T-helper 1 cell (primary cell): ENCODE measurements around the gene BLCAP.
"Not testable (repeated sequence)": the region's sequence is repeated elsewhere in the genome, so short reads cannot be mapped to it uniquely, and the experiment has no call there.

Experiments used
- DNase-seq, 5 donors: peaks; one replicate each; pipeline ENCODE4 v3.0.0-alpha.2; 2012 to 2020

Gene BLCAP

DNA sequence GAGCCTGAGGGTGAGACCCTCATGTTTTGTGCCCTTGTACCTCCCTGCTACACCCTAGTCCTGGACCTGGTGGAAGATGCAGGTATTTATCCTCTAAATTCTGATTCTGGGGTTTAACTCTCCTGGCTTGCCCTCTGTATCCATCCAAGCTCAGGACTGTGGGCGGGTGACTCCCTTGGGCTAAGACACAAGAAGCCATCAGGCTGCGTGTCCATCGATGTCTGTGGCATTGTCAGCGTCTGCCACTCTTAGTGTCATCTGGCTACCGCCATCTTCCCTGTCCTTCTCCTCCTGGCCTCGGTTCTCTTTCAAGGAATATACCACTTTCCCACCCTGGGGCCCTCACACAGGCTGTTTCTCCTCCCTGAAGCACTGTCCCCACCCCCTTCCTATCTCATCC lies 28.9 kb upstream of the BLCAP start:
- no peak for DNase-seq

DNA sequence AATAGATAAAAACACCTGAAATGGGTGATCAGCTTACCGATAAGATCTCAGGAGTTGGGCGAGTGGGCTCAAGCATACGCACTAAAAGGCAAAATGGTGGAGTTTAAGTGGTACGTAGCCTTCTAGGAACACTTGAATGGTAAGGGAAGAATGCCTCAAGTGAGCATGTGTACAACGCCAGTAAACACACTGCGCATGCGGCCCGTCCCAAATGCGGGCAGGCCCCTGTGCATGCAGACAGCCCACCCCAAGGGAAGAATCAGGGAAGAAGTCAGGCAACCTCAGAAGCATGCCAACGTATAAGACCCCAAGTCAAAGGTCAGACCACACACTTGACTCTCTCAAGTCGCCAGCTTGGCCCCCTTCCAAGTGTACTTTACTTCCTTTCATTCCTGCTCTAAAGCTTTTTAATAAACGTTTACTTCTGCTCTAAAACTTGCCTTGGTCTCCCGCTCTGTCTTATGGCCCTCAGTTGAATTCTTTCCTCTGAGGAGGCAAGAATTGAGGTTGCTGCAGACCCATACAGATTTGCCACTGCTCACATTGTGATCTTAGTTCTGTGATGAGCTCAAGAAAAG lies 27.1 kb upstream of the BLCAP start:
- DNase-seq = not testable (repeated sequence)

DNA sequence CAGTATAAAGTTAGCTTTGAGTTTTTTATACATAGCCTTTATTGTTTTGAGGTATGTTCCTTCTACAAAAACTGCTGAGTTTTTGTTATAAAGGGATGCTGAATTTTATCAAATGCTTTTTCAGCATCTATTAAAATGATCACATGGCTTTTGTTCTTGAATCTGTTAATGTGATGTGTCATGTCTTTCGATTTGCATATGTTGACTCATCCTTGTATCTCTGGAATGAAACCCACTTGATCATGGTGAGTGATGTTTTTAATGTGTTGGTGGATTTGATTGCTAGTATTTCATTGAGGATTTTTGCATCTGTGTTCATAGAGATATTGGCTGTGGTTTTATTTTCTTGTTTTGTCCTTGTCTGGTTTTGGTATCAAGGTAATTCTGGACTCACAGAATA lies 24.7 kb upstream of the BLCAP start:
- DNase-seq = no peak

DNA sequence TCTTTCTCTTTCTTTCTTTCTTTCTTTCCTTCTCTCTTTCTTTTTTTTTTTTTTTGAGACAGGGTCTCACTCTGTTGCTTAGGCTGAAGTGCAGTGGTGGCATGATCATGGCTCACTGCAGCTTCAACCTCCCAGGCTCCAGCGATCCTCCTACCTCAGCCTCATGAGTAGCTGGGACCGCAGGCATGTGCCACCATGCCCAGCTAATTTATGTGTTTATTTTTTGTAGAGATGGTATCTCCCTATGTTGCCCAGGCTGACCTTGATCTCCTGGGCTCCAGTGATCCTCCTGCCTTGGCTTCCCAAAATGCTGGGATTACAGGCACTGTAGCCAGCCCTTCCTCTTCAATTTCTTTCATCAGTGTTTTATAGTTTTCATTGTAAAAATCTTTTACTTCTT lies 24.0 kb upstream of the BLCAP start:
- DNase-seq = not testable (repeated sequence)

DNA sequence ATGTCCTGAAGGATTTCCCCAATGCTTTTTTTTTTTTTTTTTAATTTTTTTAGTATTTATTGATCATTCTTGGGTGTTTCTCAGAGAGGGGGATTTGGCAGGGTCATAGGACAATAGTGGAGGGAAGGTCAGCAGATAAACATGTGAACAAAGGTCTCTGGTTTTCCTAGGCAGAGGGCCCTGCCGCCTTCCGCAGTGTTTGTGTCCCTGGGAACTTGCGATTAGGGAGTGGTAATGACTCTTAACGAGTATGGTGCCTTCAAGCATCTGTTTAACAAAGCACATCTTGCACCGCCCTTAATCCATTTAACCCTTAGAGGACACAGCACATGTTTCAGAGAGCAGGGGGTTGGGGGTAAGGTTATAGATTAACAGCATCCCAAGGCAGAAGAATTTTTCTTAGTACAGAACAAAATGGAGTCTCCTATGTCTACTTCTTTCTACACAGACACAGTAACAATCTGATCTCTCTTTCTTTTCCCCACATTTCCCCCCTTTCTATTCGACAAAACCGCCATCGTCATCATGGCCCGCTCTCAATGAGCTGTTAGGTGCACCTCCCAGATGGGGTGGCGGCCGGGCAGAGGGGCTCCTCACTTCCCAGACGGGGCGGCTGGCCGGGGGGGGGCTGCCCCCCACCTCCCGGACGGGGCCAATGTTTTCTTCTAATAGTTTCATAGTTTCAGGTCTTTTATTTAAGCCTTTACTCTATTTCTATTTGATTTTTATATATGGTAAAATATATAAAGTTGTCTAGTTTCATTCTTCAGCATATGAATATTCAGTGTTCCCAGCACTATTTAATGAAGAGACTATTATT lies 22.6 kb upstream of the BLCAP start:
- DNase-seq = not testable (repeated sequence)

DNA sequence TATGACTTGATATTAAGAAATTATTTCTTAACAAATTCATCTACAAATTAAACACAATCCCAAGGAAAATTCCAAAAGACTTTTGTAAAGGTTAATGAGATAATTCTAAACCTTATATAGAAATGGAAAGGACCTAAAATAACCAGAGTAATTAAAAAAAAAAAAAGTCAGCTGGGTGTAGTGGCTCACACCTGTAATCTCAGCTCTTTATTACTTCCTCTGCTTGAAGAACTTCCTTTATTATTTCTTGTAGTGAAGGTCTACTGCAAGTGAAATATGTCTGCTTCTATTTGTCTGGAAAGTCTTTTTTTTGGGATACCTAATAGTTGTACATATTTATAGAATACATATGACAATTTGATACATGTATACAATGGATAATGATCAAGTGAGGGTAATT lies 20.2 kb upstream of the BLCAP start:
- DNase-seq = no peak

DNA sequence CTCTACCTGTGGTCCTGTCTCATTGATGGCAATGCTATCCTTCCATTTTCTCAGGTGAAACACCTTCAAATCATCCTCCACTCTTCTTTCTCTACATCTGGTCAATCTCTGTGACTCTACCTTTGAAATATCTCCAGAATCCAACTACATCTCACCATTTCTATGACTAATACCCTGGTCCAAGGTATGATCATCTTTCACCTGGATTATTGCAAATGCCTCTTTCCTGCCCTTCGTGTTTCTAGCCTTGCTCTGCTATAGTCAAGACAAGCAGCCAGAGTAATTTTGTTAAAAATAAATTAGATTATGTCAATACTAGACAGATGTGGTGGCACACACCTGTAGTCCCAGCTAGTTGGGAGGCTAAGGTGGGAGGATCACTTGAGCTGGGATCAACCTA lies 17.8 kb upstream of the BLCAP start:
- DNase-seq = no peak

DNA sequence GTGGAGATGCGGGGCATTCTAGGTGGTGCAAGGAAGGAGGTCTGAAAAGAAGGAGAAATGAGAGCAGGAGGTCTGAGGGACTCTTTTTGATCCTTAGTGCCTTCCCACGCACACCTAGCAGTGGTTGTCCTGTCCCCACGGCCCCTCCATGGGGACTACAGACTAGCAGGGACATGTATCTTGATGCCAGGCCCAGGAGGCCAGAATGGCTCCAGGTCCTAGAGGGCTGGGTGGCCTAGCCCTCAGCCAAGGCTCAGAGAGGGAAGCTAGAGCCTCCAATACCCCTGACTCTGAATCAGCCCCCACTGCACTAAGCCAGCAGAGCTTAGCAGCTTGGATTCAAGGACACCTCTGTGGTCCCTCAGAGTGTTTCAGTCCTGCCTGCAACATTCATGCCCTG lies 16.7 kb upstream of the BLCAP start:
- no peak for DNase-seq

DNA sequence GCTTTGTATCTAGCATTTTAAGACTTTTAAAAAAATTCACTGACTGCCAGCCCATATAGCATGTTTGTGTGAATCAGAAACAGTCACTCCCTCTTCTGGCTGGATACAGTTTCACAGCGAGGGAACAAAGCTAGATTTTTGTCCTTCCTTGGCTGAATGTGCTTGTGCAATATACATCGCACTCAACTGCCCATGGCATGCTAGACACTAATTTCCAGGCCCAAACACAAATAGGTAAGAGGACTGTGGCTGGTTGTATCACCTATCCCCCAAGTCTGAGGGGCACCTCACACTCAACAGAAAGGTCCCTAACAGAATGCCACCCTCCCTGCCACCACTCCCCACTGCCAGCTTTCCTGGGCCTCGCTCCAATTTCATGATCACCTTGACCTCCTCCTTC lies 16.2 kb upstream of the BLCAP start:
- DNase-seq = no peak

DNA sequence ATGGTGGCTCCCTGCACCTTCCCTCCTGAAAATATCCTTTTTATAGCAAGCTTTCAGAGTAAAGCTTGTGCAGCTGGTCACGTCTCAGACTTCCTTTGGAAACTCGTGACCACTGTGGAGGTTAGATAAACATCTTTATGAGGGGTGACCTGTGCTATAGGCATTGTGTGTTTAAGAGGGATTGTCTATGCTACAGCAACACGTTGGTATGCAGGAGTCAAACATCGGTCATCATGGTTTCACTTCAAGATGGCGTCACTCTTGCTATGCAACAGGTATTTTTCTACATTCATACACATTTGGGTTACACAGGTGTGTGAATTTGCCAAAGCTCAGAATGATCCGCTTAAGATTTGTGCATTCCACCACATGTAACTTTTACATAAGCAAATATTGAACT lies 14.6 kb upstream of the BLCAP start:
- no peak for DNase-seq

DNA sequence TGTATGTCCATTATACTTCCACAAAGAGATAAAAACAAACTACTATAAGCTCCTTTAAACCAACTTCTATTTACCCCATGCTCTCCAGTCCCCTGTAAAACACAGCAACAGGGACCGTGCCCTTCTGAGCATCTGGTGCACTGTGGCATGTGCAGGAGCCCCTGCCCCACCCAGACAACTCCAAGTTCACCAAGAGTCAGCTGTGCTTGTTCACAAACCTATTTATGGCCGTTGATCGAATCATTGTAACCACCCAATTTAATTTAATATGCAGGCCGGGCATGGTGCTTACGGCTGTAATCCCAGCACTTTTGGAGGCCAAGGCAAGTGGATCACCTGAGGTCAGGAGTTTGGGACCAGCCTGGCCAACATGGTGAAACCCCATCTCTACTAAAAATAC lies 13.7 kb upstream of the BLCAP start:
- no peak for DNase-seq

DNA sequence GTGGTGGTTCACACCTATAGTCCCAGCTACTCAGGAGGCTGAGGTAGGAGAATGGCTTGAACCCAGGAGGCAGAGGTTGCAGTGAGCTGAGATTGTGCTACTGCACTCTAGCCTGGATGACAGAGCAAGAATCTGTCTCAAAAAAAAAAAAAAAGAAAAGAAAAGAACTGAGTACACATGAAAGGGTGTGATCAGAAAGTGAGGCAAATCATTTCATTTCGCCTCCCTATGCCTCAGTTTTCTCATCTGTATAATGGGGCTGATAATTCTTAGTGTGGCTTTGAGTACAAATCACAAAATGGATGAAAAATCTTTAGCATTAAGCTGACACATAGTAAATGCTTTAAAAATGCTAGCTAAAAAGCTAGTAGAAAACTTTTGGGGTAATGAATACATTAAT lies 13.2 kb upstream of the BLCAP start:
- DNase-seq = not testable (repeated sequence)

DNA sequence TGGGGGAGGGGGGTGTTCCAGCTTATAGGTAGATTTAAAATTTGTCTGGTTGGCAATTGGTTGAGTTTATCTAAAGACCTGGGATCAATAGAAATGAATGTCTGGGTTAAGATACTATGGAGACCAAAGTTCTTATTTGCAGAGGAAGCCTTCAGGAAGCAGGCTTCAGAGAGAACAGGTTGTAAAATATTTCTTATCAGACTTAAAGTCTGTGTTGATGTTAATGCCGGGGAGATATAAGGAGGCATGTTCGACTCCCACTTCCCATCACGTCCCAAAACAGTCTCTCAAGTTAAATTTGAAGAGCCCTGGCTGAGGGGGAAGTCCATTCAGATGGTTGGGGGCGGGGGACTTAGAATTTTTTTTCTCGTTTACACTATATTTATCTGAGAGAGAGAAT lies 12.3 kb upstream of the BLCAP start:
- no peak for DNase-seq

DNA sequence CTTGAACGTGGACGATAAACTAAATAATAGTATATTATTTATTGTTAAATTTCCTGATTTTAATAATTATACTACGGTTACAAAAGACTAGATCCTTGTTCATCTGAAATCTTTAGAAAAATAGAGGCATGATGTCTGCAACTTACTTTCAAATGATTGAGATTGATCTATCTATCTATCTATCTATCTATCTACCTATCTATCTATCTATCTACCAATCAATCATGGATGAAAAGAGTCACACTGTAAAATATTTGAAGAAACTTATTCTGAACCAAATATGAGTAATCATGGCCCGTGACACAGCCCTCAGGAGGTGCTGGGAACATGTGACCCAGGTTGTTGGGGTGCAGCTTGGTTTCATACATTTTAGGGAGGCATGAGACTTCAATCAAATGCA lies 11.7 kb upstream of the BLCAP start:
- DNase-seq = no peak

DNA sequence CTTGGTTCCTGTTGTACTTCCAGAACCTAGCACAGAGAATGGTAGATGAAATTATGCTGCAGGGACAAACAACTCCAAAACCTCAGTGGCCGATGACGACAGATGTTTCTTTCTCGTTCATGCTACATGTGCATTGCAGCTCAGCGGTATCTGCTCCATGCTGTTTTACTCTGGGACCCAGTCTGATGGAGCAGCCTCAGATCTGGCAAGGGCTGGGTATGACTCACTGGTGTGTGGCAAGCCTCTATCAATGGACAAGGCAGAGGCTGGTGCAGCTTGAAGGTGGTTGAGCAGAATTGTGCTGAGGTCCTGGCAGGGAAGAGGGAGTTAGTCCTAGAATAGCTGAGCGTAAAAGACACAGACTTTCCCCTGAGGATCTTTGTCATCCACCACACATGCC lies 10.3 kb upstream of the BLCAP start:
- no peak for DNase-seq

DNA sequence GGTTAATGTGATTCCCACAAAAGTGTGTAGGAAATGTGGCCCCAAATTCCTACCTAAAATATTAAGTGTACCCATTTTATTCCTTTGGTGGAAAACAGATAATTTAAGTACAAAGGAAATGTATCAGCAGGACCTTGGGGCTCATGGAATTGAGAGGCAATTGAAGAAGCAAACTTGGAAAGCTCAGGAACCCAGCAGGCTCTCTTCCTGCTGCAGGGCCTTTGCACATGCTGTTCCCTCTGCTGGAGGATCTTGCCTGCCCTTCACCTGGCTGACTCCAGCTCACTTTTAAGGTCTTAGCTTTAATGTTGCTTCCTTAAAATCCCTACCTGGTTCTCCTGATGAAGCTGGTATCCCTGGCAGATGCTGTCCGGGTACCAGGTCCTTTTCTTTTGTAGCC lies 9.8 kb upstream of the BLCAP start:
- DNase-seq = no peak

DNA sequence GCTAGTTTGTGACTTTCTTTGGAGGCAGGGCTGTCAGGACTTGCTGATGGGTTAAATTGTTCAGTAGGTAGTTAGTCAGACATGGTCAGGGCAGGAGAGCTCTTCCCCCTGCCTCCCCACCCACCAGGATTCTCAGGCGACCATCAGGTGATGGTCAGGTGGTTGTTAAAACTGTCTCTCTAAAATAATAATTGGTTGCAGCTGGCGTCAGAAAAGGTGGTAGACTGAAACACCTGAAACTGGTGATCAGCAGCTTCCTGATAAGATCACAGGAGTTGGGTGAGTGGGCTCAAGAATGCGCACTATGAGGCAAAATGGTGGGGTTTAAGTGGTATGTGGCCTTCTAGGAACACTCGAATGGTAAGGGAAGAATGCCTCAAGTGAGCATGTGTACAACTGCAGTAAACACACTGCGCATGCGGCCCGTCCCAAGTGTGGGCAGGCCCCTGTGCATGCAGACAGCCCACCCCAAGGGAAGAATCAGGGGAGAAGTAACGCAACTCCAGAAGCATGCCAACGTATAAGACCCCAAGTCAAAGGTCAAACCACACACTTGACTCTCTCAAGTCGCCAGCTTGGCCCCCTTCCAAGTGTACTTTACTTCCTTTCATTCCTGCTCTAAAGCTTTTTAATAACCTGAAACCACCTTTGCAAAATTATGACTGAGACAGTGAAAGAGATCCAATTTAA lies 7.9 kb upstream of the BLCAP start:
- DNase-seq = no peak

DNA sequence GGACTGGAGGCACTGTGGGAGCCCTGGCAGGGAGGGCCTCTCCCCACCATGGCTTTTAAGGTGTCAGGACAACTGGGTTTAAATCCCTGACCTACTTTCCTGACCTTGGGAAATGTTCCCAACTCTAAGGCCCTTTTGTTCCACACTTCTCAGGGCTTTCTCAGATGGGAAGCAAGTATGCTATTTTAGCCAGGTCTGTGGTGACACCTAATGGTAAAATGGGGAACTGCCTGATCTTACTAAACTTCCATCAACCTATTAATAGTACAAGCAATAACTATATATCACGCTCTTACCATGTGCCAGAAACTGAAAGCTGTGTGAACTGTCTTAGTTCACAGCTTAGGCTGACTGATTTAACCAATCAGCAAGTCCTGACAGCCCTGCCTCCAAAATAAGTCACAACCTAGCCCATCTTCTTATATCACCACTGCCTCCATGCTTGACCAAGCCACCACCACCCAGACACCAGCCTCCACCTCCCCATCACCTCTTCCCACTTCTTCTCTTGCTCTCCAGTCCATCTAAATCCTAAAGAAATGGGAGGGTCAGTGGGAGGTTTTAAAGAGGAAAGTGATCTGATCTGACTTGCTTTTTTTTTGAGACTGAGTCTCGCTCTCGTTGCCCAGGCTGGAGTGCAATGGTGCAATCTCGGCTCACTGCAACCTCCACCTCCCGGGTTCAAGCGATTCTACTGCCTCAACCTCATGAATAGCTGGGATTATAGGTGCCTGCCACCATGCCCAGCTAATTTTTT lies 6.9 kb upstream of the BLCAP start:
- DNase-seq = peak in 3 of 5 donors; percentile 29 to 57 (median 51)

DNA sequence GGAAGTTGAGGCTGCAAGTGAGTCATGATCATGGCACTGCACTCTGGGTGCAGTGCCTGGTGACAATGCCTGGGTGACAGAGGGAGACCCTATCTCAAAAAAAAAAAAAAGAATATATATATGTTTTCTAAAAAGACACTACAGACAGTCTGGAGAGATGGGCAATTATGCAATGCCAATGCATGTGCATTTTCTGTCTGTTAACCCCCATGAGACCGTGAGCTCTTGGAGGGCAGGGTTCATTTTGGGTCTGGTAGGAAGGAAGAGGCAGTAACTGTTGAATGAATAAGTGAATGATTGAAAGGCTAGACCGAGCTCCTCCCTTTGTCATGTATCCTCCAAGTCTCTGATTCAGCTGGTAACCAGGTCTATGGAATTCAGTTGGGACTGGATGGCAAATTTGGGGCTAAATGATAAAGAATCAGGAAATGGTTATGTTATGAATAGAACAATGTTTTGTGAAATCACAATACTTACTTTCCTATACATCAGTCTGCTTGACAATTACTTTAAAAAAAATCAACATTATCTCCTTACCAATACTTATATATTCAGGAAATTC lies 5.6 kb upstream of the BLCAP start:
- no peak for DNase-seq

DNA sequence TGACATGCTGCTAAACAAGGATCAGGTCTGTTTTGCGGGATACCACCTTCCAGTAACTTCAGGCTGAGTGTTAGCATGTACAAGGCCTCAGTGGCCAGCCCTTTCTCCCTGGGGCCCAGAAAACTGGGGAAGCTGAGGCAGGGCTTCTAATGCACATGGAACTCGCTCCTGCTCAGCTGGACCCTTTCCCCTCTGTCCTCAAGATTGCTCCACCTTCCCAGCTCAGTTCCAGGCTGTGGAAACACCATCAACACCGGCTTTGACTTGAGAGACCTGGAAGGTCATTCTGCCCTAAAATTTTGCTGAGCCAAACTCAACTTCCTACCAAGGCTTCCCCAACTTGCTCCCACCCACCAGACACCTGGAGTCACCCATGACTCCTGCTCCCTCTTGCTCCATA lies 4.2 kb upstream of the BLCAP start:
- no peak for DNase-seq

DNA sequence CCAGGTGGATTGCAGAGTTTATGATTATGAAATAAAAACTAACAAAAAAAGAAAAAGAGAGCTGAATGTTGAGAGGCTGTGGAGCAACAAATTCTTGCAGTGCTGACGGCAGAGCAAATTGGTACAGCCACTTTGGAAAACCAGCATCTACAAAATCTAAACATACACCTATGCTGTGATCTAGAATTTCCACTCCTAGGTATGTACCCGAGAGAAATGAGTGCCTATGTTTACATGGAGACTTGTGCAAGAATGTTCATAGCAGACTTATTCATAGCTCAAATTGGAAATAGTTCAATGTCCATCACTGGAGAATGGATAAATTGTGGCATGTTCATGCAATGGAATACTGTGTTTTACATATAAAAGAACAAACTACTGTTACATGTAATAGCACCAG lies 3.0 kb upstream of the BLCAP start:
- DNase-seq = no peak

DNA sequence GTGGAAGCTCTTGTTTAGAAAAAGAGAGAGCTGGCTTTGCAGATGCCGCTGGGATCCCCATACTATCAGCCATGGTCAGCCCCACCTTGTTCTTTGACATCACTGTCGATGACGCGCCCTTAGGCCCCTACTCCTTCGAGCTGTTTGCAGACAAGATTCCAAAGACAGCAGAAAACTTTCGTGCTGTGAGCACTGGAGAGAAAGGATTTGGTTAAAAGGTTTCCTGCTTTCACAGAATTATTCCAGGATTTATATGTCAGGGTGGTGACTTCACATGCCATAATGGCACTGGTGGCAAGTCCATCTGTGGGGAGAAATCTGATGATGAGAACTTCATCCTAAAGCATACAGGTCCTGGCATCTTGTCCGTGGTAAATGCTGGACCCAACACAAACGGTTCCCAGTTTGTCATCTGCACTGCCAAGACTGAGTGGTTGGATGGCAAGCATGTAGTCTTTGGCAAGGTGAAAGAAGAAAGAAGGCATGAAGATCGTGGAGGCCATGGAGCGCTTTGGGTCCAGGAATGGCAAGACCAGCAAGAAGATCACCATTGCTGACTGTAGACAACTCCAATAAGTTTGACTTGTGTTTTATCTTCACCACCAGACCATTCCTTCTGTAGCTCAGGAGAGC lies 2.4 kb upstream of the BLCAP start:
- DNase-seq = no peak
